Lower lobe of right lung (tissue), 2 donors: ENCODE results near the gene ANTKMT. TPM values are rescaled to one million over a fixed set of nuclear protein-coding genes. Genes with fewer than 3 reads are reported as not detected.

Source experiments
- ATAC-seq, 2 donors: fragments of 200-7000 bp; cut with Tn5 transposase; one replicate each; pipeline ENCODE4 v1.9.1; 2020 to 2022; ENCODE audit warnings: mild to moderate bottlenecking in 2 of 2, moderate library complexity in 2 of 2
- DNase-seq: peaks from one replicate; pipeline ENCODE4 v3.0.0-alpha.2; 2020
- H3K27ac ChIP-seq: fragments of 200-600 bp; one replicate; pipeline ENCODE4 v1.8.0; 2022
- H3K27me3 ChIP-seq: fragments of 200-600 bp; one replicate; pipeline ENCODE4 v1.8.0; 2022; ENCODE audit warnings: low read depth
- H3K36me3 ChIP-seq: fragments of 200-600 bp; one replicate; pipeline ENCODE4 v1.8.0; 2022; ENCODE audit warnings: mild to moderate bottlenecking
- H3K4me1 ChIP-seq: fragments of 200-600 bp; one replicate; pipeline ENCODE4 v1.8.0; 2022
- H3K4me3 ChIP-seq: fragments of 200-600 bp; one replicate; pipeline ENCODE4 v1.8.0; 2022; ENCODE audit warnings: mild to moderate bottlenecking
- H3K9me3 ChIP-seq: fragments of 200-600 bp; one replicate; pipeline ENCODE4 v1.8.0; 2022
- intact Hi-C: fragments of 100-400 bp; cut with DNase I; formaldehyde crosslinking; loops from one replicate; pipeline ENCODE4 v1.11.0; 2022
- long read RNA-seq: library from polyadenylated mRNA; unstranded; transcript quantifications from one replicate; pipeline ENCODE4 v2.0.0, GENCODE V29; 2021
- total RNA-seq: library from RNA; stranded (reverse); fragmentation: NEBNext Ultra II Directional; extraction: Animal tissue kit (Norgen Biotek cat#: 25700); gene quantifications from one replicate; pipeline ENCODE4 v1.2.1, GENCODE V29; 2021
- TF ChIP-seq, protein P1 (sequence below): fragments of 200-600 bp; IDR thresholded peaks from one replicate; pipeline ENCODE4 v1.8.0; 2022; ENCODE audit warnings: antibody characterized with exemption, mild to moderate bottlenecking
- donor health status: DM: no; HTN: yes; CAD: no; lungs with severe emphysema.

ANTKMT gene, protein sequence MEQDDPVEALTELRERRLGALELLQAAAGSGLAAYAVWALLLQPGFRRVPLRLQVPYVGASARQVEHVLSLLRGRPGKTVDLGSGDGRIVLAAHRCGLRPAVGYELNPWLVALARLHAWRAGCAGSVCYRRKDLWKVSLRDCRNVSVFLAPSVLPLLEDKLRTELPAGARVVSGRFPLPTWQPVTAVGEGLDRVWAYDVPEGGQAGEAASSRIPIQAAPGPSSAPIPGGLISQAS
- 36.5 TPM for total RNA-seq
- long read RNA-seq, transcript FAM173A-201 (4 exons, 806 nt), result minor isoform, 6 of 53 reads
- long read RNA-seq, transcript FAM173A-207 (5 exons, 1,052 nt), result major isoform, 29 of 53 reads
- long read RNA-seq, partial matches to known transcripts, result 7 of 53 reads
- long read RNA-seq, other reads (novel, unspliced or antisense), result 8 of 53 reads

DNA sequence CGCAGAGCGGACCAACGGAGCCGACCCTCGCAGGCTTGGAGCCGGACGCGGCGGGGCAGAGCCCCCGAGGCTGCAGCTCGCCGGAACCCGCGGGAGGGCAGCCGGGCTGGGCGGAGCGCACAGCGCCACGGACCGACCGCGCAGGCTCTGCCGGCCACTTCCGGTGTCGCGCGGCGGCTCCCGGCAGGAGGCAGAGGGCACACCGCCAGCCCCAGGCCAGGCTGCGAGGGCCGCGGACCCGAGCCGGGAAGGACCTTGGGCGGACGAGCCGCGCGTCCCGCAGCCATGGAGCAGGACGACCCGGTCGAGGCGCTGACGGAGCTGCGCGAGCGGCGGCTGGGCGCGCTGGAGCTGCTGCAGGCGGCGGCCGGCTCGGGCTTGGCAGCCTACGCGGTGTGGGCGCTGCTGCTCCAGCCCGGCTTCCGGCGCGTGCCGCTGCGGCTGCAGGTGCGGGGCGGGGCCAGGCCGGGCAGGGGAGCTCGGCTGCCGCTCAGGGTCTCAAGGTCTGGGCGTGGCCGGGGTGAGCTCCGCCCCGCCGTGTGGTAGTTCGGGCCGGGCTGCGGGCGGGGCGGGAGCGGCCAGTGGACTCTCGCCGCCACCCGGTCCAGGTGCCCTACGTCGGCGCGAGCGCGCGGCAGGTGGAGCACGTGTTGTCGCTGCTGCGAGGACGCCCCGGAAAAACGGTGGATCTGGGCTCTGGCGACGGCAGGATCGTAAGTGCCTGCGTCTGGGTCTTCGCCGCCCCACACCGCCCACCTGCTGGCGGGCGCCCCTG lies at the start of gene ANTKMT:
TSS of gene ANTKMT (plus strand) at position 157 of the 775 bp plus-strand sequence. CDS start at position 286, 129 bp downstream.
- H3K36me3 ChIP-seq, result peaks cover 5% of the 10 kb centered on the region
- H3K27ac ChIP-seq, result peak within 1 kb of the TSS; percentile 89
- peak; percentile 89 for DNase-seq
- peak within 1 kb of the TSS; percentile 80 for H3K4me3 ChIP-seq
- peaks cover 31% of the 10 kb centered on the region for H3K4me1 ChIP-seq
- peak; percentile 89 to 93 for ATAC-seq
- intact Hi-C loops, result no loop called here
- no peaks in the 10 kb centered on the region for H3K9me3 ChIP-seq
- TF ChIP-seq, protein P1, sequence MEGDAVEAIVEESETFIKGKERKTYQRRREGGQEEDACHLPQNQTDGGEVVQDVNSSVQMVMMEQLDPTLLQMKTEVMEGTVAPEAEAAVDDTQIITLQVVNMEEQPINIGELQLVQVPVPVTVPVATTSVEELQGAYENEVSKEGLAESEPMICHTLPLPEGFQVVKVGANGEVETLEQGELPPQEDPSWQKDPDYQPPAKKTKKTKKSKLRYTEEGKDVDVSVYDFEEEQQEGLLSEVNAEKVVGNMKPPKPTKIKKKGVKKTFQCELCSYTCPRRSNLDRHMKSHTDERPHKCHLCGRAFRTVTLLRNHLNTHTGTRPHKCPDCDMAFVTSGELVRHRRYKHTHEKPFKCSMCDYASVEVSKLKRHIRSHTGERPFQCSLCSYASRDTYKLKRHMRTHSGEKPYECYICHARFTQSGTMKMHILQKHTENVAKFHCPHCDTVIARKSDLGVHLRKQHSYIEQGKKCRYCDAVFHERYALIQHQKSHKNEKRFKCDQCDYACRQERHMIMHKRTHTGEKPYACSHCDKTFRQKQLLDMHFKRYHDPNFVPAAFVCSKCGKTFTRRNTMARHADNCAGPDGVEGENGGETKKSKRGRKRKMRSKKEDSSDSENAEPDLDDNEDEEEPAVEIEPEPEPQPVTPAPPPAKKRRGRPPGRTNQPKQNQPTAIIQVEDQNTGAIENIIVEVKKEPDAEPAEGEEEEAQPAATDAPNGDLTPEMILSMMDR, result peak; percentile 6
- H3K27me3 ChIP-seq, result peaks cover 10% of the 10 kb centered on the region

DNA sequence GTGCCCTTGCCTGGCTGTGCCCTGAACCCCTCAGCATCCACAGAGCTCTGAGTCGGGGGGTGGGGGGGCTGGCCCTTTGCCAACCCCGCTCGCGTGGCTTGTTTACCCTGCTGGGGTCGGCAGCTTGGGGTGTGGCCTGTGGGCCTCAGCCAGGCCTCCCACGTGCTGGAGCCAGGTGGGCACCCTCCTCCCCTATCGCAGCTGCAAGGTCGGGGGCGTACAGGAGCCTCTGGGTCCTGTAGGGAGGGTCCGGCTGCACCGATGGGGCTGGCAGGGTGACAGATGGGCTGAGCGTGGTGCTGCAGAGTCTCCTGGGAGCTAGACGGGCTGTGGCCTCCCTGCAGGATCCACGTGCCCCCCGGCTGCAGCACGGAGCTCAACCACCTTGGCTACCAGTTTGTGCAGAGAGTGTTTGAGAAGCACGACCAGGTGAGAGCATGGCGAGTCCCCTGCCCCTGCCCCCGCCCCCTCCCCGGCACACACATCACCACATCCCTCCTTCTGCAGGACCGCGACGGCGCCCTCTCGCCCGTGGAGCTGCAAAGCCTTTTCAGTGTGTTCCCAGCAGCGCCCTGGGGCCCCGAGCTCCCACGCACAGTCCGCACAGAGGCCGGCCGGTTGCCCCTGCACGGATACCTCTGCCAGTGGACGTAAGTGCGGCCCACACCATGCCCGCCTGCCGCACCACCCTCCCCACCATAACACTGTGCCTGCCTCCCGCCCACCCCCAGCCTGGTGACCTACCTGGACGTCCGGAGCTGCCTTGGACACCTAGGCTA lies 49.4 kb upstream of the ANTKMT start:
- TF ChIP-seq, protein P1, result no peak
- peaks cover 49% of the 10 kb centered on the region for H3K36me3 ChIP-seq
- no peak overlapping the region for H3K4me3 ChIP-seq
- peaks cover 29% of the 10 kb centered on the region for H3K4me1 ChIP-seq
- H3K27ac ChIP-seq, result no peak overlapping the region
- ATAC-seq (no peak), DNase-seq (no peak)
- intact Hi-C loops, result no loop called here
- no peaks in the 10 kb centered on the region for H3K9me3 ChIP-seq
- peaks cover 4% of the 10 kb centered on the region for H3K27me3 ChIP-seq

DNA sequence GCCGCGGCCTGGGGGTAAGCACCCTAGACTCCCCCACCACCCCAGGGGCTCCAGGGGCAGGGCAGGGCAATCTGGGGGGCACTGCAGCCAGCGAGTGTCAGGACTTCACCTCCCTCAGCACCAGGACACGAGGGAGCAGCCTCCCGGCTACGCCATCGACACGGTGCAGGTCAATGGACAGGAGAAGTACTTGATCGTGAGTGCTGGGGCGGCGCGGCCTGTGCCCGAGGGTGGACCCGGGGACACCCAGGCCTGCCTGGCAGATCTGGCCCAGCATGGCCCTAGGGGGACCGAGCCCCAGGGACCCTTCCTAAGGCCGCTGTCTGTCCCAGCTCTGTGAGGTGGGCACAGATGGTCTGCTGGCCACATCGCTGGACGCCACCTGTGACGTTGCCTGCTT lies 48.6 kb upstream of the ANTKMT start:
- H3K9me3 ChIP-seq, result no peaks in the 10 kb centered on the region
- intact Hi-C loops, result no loop called here
- peaks cover 11% of the 10 kb centered on the region for H3K27me3 ChIP-seq
- ATAC-seq (no peak), DNase-seq (no peak)
- no peak overlapping the region for H3K27ac ChIP-seq
- H3K4me3 ChIP-seq, result no peak overlapping the region
- H3K36me3 ChIP-seq, result peaks cover 49% of the 10 kb centered on the region
- TF ChIP-seq, protein P1, result no peak
- peaks cover 26% of the 10 kb centered on the region for H3K4me1 ChIP-seq

DNA sequence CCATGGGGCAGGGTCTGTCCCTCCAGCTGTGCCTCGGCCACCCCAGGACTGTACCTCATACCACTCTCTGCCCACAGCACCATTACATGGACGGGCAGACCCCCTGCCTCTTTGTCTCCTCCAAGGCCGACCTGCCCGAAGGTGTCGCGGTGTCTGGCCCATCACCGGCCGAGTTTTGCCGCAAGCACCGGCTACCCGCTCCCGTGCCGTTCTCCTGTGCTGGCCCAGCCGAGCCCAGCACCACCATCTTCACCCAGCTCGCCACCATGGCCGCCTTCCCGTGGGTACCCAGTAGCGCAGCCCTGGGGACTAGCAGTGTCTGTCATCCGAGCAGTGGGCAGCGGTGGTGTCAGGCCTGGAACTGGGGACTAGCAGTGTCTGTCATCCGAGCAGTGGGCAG lies 48.1 kb upstream of the ANTKMT start:
- no peak for DNase-seq
- peaks cover 49% of the 10 kb centered on the region for H3K36me3 ChIP-seq

More for the DNA sequence above, 48.1 kb upstream of the ANTKMT start:
- intact Hi-C loops, result no loop called here
- Histone ChIP-seq H3K27me3 (peaks cover 11% of the 10 kb centered on the region), H3K27ac (no peak overlapping the region), H3K9me3 (no peaks in the 10 kb centered on the region), H3K4me1 (peaks cover 22% of the 10 kb centered on the region), H3K4me3 (no peak overlapping the region)
- TF ChIP-seq, protein P1, result no peak
- no peak for ATAC-seq
